ENCODE results near the gene ERF.

DNA sequence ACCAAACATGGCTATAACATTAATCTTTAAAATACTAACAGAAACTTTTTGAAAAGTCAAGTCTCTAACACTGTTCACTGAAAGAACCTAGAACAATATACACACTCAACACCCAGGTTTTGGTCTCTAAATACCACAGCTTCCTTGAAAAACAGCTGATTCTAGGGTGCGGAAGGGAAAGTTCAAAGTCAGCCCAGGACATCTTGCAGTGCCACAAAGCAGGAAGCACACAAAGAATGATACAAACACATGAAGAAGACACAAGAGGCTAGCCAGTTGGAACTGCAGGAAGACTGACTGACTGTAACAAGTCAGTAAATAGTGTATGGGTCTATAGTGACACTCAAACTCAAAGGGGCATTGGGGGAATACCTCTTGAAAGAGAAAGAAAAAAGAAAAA is 42.0 kb downstream of the ERF start:
- TF ChIP-seq, protein P1, sequence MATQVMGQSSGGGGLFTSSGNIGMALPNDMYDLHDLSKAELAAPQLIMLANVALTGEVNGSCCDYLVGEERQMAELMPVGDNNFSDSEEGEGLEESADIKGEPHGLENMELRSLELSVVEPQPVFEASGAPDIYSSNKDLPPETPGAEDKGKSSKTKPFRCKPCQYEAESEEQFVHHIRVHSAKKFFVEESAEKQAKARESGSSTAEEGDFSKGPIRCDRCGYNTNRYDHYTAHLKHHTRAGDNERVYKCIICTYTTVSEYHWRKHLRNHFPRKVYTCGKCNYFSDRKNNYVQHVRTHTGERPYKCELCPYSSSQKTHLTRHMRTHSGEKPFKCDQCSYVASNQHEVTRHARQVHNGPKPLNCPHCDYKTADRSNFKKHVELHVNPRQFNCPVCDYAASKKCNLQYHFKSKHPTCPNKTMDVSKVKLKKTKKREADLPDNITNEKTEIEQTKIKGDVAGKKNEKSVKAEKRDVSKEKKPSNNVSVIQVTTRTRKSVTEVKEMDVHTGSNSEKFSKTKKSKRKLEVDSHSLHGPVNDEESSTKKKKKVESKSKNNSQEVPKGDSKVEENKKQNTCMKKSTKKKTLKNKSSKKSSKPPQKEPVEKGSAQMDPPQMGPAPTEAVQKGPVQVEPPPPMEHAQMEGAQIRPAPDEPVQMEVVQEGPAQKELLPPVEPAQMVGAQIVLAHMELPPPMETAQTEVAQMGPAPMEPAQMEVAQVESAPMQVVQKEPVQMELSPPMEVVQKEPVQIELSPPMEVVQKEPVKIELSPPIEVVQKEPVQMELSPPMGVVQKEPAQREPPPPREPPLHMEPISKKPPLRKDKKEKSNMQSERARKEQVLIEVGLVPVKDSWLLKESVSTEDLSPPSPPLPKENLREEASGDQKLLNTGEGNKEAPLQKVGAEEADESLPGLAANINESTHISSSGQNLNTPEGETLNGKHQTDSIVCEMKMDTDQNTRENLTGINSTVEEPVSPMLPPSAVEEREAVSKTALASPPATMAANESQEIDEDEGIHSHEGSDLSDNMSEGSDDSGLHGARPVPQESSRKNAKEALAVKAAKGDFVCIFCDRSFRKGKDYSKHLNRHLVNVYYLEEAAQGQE (IDR thresholded peaks at IDR 0.05): no peak
- TF ChIP-seq NFE2L2 (conservative IDR thresholded peaks at IDR 0.05; ENCODE audit: low read length): no peak
- TF ChIP-seq, protein P2, sequence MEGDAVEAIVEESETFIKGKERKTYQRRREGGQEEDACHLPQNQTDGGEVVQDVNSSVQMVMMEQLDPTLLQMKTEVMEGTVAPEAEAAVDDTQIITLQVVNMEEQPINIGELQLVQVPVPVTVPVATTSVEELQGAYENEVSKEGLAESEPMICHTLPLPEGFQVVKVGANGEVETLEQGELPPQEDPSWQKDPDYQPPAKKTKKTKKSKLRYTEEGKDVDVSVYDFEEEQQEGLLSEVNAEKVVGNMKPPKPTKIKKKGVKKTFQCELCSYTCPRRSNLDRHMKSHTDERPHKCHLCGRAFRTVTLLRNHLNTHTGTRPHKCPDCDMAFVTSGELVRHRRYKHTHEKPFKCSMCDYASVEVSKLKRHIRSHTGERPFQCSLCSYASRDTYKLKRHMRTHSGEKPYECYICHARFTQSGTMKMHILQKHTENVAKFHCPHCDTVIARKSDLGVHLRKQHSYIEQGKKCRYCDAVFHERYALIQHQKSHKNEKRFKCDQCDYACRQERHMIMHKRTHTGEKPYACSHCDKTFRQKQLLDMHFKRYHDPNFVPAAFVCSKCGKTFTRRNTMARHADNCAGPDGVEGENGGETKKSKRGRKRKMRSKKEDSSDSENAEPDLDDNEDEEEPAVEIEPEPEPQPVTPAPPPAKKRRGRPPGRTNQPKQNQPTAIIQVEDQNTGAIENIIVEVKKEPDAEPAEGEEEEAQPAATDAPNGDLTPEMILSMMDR (IDR thresholded peaks at IDR 0.05): no peak
- no peak for TF ChIP-seq ESRRA (IDR thresholded peaks at IDR 0.05; ENCODE audit: borderline replicate concordance, low read length)
- no peak for TF ChIP-seq JUN (IDR thresholded peaks at IDR 0.05)
- TF ChIP-seq POLR2A (IDR thresholded peaks at IDR 0.05; ENCODE audit: low read length): no peak
- no peak for TF ChIP-seq NR3C1 (IDR thresholded peaks at IDR 0.05)

All from A549 (cell line).